Articular chondrocyte of knee joint (primary cell): ENCODE data around the gene PCDHA1. TPM values are rescaled to one million over a fixed set of nuclear protein-coding genes. Genes with fewer than 3 reads are reported as not detected.

Experiments
- total RNA-seq: library from RNA; depleted of rRNA; stranded (reverse); fragments of >200 nt; gene quantifications from 2 replicates; pipeline ENCODE4 v1.2.3, GENCODE V29; 2012

The PCDHA1 gene
- total RNA-seq, result under 0.01 and 0.11 TPM in 2 replicates

GRCh38 chr5:140785905-140786686 lies at the start of gene PCDHA1:
Gene PCDHA1 (plus strand): TSS chr5:140786140.

GRCh38 chr5:140794595-140795258 lies 8.8 kb downstream of the PCDHA1 start, which contains the start of gene PCDHA2:
Gene PCDHA2 (plus strand): TSS chr5:140794852.

GRCh38 chr5:140800816-140801493 lies 15.0 kb downstream of the PCDHA1 start, which contains the start of gene PCDHA3:
Gene PCDHA3 (plus strand): TSS chr5:140801057.

DNA sequence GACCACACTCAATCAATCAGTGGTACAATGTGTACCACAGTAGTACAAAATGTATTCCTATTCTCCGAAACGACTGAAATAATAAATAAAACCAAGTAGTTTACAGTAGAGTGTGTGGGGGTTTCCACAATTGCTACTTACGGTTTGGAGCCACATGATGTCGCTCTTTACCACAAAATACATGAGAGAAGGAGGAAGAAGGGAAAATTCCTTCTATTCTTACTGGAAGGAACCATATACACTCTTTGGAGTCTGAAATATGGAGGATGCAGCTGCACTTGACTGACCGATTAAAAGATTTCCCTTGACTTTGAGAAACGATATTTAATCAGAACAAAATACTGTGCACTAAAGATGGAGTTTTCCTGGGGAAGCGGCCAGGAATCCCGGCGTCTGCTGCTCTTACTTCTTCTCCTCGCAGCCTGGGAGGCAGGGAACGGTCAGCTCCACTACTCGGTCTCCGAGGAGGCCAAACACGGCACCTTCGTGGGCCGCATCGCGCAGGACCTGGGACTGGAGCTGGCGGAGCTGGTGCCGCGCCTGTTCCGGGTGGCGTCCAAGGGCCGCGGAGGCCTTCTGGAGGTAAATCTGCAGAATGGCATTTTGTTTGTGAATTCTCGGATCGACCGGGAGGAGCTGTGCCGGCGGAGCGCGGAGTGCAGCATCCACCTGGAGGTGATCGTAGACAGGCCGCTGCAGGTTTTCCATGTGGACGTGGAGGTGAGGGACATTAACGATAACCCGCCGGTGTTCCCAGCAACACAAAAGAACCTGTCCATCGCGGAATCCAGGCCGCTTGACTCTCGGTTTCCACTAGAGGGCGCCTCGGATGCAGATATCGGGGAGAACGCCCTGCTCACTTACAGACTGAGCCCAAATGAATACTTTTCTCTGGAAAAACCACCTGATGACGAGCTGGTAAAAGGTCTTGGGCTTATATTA lies 21.2 kb downstream of the PCDHA1 start, which contains the start of gene PCDHA4:
TSS of gene PCDHA4 (plus strand) at position 235 of the 942 bp plus-strand sequence.

GRCh38 chr5:140821375-140822280 lies 35.7 kb downstream of the PCDHA1 start, which contains the start of gene PCDHA5:
Gene PCDHA5 (plus strand): TSS chr5:140821613.

GRCh38 chr5:140827704-140828361 lies 41.9 kb downstream of the PCDHA1 start, which contains the start of gene PCDHA6:
Gene PCDHA6 (plus strand): TSS chr5:140827960. CDS start chr5:140828092, 132 bp downstream.

GRCh38 chr5:140833993-140834392 lies 48.1 kb downstream of the PCDHA1 start, which contains the start of gene PCDHA7:
Gene PCDHA7 (plus strand): TSS chr5:140834269. CDS start chr5:140834384, 115 bp downstream.

GRCh38 chr5:140840978-140841962 lies 55.3 kb downstream of the PCDHA1 start, which contains the start of gene PCDHA8:
Gene PCDHA8 (plus strand): TSS chr5:140841187. CDS start chr5:140841322, 135 bp downstream.

DNA sequence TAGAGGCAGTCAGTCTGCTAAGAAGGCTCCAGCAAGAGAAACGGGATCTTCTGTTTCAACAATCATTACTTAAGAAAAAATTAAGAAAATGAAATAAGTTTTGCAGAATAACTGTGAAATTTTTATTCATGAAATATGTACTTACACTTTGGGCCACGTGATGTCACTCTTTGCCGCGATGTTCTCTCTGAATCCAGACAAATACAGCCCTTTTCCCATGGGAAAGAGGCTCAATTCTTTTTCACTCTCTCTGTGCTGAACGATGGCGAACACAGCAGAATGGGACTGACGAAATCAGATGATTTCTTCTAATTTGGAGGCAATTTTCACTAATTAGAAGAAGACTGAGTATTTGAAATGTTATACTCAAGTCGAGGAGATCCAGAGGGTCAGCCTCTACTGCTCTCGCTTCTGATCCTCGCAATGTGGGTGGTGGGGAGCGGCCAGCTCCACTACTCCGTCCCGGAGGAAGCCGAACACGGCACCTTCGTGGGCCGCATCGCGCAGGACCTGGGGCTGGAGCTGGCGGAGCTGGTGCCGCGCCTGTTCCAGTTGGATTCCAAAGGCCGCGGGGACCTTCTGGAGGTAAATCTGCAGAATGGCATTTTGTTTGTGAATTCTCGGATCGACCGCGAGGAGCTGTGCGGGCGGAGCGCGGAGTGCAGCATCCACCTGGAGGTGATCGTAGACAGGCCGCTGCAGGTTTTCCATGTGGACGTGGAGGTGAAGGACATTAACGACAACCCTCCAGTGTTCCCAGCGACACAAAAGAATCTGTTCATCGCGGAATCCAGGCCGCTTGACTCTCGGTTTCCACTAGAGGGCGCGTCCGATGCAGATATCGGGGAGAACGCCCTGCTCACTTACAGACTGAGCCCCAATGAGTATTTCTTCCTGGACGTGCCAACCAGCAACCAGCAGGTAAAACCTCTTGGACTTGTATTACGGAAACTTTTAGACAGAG lies 62.5 kb downstream of the PCDHA1 start, which contains the start of gene PCDHA9:
TSS of gene PCDHA9 (plus strand) at position 244 of the 964 bp plus-strand sequence. CDS start at position 358, 114 bp downstream.

GRCh38 chr5:140855772-140856674 lies 70.1 kb downstream of the PCDHA1 start, which contains the start of gene PCDHA10:
Gene PCDHA10 (plus strand): TSS chr5:140855897. CDS start chr5:140856049, 152 bp downstream.

DNA sequence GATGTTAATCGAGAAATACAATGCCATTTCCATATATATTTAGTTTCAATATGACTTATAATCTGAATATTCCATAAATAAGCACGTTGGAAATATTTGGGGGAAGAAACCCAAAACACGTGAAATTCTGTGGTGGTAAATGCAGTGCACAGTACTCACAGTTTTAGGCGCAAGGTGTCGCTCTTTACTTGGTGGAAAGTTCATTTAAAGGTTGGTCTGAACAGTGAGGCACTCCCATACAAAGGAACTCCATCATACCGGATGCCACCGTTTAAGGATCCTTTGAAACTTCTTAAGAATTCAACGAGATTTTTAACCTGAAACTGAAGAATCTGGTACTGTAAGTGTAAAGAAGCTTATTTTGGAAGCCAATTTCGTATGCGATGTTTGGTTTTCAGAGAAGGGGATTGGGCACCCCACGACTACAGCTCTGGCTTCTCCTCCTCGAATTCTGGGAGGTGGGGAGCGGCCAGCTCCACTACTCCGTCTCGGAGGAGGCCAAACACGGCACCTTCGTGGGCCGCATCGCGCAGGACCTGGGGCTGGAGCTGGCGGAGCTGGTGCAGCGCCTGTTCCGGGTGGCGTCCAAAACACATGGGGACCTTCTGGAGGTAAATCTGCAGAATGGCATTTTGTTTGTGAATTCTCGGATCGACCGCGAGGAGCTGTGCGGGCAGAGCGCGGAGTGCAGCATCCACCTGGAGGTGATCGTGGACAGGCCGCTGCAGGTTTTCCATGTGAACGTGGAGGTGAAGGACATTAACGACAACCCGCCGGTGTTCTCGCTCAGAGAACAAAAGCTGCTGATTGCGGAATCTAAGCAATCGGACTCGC lies 83.0 kb downstream of the PCDHA1 start, which contains the start of gene PCDHA11:
TSS of gene PCDHA11 (plus strand) at position 237 of the 834 bp plus-strand sequence. CDS start at position 384, 147 bp downstream.

GRCh38 chr5:140875085-140876065 lies 89.4 kb downstream of the PCDHA1 start, which contains the start of gene PCDHA12:
Gene PCDHA12 (plus strand): TSS chr5:140875308. CDS start chr5:140875473, 165 bp downstream.

GRCh38 chr5:140881889-140882590 lies 96.1 kb downstream of the PCDHA1 start, which contains the start of gene PCDHA13:
Gene PCDHA13 (plus strand): TSS chr5:140882124. CDS start chr5:140882269, 145 bp downstream.

